Measurements from ENCODE around the gene DHX9.

The DHX9 gene
- 334 to 558 (median 403) reads per million in 4 donors for total RNA-seq

DNA sequence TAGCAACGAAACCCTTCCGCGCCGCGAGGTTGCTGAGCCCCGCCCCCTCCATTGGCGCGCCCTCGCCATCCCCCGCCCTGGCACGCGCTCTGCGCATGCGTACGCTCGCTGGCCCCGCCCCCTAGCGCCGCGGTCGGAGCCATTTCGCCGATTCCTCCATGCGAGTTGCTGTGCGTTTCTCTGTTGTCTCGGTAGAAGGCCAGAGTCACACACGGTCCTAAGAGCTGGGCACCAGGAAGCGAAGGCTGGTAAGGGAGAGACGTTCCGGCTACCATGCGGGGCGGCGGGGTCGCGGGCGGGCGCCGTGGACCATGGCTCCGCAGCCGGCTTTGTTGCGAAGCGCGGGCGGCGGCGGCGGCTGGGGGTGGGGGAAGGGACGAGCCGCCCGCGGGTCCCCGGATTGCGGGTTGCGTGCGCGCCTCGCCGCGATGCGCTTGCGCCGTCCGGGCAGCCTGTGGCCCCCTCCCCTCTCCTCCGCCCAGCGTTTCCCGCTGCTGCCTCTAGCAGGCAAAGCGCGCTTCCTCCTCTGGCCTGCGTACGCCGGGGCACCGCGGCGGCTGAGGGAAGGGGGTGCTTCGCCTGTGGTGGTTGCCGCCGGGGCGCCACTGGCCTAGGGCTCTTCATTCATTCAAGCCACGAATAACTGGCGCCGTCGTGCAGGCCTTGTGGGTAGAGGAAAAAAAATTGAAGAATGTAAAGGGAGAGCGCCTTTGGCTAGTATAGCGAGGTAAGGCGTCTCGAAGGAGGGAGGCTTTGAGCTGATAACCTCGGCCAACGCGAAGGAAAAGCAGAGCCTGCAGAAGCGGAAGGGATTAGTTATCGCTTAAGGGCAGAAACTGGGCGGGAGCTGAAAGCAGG, at the start of gene DHX9:
Gene DHX9 (plus strand): TSS at position 139 of the 858 bp plus-strand sequence. CDS start 3,220 bp downstream, outside the sequence.
- DNase-seq, result peak; percentile 91 to 96 (median 92)

DNA sequence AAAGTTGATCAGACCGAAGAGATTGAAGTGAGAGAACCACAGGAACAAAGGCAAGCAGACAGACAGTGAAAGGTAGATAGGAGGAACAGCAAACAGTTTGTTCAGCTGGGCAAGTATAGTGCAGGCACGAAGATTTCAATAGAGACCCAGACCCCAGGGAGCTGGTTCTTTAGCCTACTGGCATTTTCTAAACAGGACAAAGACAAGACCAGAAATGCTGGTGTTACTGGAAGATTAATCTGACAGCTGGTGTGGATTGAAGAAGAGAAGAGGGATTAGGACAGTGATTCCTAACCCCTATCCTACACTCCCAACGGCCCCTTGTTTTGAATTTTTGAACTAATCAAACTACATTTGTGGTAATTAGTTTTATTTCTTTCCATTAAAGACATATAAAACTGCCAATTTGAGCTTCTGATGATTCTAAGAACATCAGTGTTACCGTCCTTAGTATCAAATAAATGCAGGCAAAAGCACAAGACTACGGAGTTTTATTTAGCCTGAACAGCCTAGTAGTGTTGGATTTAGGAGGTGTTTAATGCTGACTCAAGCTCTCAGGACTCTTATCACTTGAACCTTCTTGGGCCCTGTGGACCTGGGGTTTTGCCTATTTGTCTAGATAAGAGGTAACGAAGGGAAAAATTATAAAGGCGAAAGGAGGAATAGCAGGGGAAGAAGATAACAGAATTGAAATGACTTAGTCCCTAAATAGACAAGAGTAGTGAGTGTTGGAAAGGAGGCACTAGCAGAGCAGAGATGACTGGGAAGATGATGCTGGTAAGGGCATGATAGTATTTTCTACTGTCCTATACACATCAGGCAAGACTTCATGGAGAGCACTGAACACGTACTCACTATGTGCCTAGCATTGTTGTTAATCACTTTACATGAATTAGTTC, 47.6 kb upstream of the DHX9 start:
- DNase-seq, result no peak

DNA sequence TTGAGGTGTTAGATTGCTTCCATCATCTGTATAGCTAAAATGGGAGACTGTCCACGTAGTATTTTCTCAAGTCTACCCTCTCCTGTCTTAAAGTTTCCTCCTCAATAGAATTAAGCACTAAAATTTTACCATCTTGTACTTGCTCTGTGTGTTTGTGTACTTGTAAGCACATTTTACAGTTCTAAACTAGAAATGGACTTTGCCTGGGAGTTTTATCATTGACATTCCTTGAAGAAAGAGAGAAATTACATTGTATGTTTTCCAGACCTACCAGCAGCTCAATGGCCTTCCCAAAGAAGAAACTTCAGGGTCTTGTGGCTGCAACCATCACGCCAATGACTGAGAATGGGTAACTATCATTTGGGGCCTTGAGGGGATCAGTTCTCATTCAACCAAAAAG, 45.1 kb upstream of the DHX9 start:
- no peak for DNase-seq

DNA sequence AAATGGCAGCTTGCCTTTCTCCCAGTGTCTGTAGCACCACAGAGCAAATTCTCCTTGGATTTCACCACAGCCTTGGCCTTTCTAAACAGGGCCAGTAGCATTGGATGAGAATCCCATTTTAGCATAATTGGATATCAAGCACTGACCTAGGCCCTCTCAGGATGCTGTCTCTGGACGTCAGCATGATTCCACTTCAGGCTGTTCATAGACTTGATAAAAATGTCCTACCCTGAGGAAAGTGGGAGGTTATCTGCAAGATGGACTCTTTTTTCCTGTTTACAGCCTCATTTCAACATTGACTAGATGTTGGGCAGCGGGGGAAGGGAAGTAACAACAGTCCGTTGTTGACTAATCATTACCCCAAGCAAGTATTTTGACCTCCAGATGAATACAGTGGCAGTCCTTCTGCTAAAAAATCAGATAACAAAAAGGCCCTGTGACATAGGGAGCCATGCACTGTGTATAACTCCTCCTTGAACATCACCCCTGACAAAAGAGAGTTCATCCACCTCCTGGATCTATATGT, 44.4 kb upstream of the DHX9 start:
- DNase-seq, result no peak

DNA sequence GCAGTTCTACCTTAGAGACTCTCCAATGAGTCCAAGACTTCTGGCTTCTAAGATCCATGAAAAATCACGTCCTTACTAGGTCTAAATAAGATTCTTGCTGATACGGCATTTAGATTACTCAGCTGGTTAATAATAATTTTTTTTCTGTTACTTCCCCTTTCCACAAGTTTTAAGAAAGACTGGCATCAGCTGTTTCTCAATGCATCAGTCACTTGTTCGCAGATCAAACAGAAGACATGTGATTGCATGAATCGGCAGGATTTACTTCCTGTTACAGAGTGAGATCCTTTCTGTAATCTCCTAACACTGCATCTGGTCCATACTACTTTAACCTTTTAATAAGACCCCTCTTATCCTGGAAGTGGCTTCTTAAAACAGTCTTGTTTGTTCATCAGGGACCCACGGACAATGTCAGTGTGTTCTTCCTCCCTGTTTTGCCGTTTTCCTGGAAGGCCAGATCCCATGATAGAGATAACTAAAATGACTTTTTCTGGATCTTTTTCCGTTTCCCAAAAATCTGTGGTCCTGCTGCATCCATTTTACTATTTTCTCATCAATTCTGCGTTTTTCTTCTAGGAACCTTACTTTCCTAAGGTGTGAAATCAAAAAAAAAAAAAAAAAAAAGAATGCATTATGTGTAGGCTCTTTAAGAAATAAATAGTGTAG, 43.5 kb upstream of the DHX9 start:
- no peak for DNase-seq

DNA sequence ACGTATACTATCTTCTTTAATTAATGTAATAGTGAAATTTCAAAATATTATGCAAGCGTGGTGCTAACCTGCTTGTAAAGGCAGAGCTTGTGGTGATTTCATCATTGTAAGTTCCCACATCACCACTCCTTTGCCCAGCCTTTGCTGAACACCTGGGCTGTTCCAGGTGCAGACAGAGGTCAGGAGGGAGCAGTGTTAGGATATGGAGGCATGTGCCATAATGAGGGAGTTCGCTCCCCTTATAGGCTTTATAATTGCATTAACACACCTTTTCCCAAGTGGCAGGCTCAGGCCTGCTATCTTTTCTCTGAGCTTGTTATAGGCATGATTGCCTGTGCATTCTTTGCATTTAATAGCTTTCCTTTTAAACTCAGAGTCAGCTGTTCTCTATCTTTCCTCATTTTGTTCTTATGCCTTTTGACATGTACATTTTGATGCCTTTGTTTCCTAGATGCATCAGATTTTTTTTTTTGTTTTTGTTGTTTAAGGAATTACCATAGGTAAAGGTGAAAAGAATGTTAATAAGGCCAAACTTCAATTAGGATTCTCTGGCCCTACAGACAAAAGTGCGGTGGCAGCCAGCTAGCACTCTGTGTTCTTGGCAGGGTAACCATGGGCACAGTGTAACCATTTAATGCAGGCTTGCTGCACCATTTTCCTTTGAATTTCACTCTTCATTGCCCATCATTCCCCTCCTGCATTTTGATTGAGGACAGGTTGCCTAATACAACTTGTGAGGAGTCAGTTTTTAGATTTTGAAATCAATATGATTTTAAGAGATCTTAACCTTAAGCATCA, 36.9 kb upstream of the DHX9 start:
- DNase-seq, result no peak

DNA sequence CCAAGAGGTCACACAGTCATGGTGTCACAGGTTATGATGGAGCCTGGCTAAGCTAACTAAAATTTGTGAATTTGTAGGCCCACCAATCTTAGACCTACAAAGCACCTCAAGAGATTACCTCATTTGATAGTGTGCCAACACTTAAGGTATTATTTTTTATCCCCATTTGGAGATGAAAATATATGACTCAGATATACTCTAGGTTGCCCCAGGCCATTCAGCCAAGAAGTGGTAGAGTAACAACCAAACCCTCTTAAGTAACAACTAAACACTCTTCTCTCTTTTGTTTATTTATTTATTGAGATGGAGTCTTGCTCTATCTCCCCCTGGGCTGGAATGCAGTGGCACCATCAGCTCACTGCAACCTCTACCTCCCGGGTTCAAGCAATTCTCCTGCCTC, 35.3 kb upstream of the DHX9 start:
- DNase-seq, result no peak

DNA sequence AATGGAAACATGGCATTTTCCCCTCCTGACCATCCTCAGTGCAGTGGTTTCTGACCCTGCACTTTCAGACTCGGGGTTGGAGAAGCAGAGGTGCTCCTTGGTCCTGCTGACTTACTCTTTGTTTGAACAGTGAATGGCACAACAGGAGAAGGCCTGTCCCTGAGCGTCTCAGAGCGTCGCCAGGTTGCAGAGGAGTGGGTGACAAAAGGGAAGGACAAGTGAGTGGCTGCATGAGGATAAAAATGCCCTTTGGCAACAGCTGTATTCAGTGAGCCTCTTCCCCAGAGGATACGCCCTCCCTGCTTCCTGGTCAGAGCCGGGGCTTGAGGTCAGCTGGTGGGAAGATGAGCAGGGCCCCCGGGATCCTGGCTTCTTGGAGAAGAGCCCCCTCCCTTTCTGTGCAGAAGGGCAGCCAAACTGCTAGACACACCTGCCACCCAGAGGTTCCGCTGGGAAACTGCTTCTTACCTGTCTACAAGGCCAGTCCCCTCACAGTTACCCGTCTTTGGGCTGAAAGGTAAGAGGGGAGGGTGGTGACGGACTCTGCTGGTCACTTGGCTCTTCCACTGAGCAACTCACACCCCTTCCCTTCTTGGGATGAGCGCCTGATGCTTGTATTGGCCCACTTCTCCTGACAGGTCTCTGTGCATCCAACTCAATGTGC, 33.0 kb upstream of the DHX9 start:
- no peak for DNase-seq

DNA sequence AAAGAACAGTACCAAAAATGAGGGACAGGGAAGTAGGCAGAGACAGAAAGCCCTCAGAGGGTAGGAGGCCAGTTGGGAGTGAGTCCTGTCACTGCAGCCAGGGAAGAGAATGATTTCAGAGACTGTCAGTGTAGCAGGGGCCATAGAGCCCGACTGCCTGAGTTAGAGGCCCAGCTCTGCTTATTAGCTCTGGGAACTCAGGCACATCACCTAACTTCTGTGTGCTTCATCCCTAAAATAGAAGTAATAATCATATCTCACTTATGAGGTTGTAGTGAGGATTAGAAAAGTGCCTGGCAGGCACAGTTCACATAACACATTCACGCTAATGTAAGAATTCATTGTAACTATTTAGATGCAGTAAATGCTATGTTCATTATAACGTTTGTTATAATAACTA, 31.2 kb upstream of the DHX9 start:
- DNase-seq, result no peak

DNA sequence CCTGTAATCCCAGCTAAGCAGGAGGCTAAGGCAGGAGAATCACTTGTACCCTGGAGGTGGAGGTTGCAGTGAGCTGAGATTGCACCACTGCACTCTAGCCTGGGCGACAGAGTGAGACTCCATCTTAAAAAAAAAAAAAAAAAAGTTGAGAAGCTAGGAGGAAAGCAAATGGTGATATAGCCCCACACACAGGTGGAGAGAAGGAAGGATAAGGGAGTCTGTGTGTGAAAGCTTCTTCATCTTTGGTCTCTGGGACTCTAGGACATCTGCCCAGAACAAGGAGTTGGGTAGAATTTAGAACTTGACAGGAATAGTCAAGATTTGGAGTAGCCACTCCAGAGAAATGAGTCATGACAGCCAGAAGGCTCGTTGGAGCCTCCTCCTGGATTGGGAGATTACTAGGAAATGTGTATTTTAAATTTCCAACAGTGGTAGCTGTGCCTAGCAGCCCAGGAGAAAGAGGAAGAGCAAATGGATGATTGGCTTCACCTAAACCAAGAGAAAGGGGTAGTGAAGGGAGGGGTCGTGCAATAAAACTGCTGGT, 29.7 kb upstream of the DHX9 start:
- no peak for DNase-seq

DNA sequence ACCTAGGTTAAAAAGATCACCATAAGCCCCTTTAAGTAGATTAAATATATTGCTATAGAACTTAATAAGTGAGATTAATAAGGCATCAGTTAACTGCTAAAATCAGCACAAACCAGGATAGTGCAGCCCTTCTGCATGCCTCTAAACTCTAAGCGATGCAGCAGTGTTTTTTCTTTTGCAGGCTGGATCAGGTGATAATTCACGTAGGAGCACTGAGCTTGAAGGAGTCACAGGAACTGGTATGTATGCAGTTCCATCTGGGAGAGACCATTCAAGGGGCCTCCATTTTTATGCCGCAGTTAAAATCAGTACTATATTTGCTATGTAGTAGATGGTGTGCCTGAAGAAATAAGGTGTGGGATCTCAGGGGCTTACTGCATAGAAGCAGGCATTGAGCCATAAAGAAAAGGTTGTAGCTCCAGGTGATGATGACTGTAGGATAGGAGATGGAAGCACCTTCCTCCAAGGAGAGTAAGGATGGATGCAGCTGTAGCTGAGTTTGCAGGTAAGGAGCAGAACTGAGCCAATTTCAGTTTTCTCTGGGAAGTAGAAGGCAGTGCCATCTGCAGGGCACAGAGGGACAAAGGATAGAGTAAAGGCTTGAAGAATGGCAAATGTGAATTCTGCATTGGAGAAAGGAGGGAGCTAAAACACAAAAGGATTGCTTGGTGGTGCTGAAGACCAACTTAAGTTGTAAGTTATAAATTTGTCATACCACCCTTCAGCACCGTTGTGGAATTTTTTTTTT, 27.0 kb upstream of the DHX9 start:
- DNase-seq, result no peak

DNA sequence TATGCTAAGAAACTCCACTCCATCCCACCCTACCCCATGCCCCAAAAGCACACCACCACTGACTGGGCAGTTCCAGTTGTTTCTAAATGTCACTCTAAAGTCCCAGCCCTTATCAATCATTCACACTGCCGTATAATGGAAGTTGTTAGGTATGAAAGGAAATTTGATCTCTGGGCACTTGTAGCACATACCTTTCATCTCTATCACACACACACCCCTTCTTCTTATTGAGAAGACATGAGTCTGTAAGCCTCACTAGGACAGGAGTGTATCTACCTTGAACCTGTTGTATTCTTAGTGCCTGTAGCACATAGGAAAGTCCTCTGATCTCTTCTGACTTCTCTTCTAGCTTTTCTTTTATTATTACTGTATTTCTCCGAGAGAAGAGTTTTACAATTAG, 22.3 kb upstream of the DHX9 start:
- DNase-seq, result no peak

DNA sequence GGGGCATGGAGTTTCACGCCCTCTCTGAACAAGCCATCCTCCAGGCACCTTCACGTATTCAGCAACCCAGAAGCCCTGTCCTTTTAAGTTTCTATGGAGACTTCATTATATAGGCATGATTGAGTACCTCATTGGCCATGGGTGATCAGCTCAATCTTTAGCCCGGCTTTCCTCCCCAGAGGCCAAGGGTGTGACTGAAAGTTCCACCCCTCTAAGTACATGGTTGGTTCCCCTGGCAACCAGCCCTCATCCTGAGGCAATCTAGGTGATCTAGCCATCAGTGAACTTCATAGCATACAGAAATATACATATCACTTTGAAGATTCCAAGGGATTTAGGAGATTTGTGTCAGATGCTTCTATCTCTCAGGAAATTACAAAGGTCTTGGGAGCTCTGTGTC, 21.3 kb upstream of the DHX9 start:
- no peak for DNase-seq

DNA sequence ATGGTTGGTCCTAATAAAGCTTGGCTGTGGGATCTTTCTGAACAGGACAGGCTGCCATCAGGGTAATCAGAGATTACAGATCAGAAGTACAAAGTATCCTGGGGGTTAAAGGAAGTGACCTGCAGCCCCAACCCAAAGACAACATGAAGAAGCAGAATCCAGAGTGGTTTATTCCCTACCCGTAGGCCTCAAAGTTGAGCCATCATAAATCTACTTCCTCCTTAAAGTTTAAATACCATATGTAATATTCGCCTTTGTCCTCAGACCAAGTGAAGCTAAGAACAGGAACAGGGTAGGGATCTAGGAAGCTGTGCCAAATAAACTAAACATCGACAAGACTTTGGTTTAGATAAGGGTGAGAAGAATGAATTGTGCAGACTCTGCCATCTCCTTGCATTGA, 15.9 kb upstream of the DHX9 start:
- no peak for DNase-seq

DNA sequence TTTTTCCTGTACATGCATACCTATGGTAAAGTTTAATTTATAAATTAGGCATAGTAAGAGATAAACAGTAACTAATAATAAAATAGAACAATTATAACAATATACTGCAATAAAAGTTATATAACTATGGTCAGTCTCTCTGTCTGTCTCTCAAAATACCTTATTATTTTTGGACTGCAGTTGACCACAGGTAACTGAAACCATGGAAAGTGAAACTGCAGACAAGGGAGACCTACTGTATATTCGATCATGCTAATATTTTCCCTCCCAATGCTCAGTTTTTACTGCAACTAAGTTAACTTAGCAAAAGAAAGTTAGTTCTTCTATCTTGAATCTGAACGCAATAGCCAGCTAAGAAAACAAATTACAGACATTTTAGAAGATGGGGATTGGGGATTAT, 12.3 kb upstream of the DHX9 start:
- no peak for DNase-seq

DNA sequence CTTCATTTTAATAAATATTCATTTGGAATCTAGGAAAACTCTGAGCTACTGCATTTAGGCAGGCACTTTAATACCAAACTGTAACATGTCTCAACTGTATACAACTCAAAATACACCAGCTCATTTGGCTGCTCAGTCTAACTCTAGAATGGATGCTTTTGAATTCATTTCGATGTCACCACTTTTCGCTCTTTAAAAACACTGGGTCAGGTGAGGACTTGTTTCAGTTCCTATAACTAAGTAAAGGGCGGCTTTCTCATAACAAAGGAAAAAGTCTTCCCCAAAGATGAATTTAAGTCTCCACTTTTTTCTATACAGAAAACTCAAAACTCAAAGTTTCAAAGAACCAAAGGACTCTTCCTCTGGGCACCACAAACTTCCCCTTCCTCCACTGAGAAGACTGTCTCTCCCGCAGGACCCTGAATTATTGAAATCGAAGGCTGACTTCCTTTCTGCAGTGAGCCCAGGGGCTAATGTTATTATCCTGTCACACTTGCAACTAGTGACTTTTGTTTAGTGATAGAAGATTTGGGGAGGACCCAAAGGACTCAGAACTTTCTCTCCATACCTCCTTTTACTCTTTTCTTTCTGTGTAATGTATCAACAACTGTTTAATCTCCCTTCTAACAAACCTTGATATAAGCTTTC, 9.7 kb upstream of the DHX9 start:
- DNase-seq, result no peak

DNA sequence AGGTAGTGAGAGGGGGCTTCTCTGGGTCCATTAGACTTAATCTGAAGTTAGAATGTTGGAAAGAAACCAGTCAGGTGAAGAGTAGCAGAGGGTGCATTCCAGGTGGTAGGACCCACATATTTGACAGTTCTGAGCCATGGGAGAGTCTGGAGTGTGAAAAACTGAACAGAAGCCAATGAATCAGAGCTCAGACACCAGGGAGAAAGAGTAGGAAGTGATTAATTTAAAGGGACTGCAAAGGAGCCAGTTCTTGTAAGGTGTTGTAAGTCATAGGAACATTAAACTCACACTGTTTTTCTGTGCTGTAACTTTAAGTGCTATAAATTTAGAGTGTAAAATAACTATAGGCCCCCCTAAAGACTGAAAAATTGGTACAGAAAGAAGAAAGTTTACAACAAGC, 5.9 kb upstream of the DHX9 start:
- no peak for DNase-seq

DNA sequence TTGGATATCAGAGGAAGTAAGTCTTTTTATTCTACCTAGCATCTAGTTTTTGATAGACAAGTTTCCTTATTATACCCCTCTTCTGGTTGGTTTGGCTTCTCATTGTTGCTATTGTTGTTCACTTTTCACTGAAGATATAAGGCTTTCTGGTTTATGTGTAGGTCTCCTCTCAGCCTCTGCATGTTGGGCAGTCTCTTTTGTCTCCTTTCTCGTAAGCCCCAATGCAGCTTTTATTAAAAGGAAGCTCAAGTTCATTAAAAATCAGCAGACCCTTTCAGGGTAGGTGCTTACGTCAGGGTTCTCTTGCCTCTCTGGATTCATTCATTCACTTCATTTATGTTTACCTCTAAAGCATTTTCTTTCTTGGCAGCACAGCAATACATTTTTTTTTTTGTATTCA, 4.8 kb upstream of the DHX9 start:
- no peak for DNase-seq

DNA sequence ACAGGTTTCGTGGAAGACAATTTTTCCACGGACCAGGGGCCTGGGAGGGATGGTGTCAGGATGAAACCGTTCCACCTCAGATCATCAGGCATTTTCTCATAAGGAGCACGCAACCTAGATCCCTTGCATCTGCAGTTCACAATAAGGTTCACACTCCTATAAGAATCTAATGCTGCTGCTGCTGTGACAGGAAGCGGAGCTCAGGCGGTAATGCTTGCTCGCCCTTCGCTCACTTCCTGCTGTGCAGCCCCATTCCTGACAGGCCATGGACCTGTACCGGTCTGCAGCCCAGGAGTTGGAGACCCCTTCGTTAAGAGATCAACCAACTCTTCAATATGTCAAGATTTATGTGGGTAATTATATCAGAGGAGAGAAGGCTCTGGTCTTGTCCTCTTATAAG, 3.3 kb upstream of the DHX9 start:
- no peak for DNase-seq
